ENCODE measurements around the gene ZSCAN29.

ZSCAN29 gene

GRCh38 chr15:43360821-43361220 lies 10.0 kb downstream of the ZSCAN29 start:
- TF ChIP-seq CTBP1 (IDR thresholded peaks at IDR 0.05; ENCODE audit: borderline replicate concordance) (no peak), SUZ12 (IDR thresholded peaks at IDR 0.05) (no peak), L3MBTL2 (conservative IDR thresholded peaks at IDR 0.05) (no peak), BHLHE40 (IDR thresholded peaks at IDR 0.05; ENCODE audit: borderline replicate concordance) (no peak), ZNF384 (IDR thresholded peaks at IDR 0.05) (no peak), SP1 (IDR thresholded peaks at IDR 0.05) (no peak), ELF4 (IDR thresholded peaks at IDR 0.05) (no peak), NFRKB (IDR thresholded peaks at IDR 0.05) (no peak), FOXM1 (IDR thresholded peaks at IDR 0.05; ENCODE audit: borderline replicate concordance) (no peak), PKNOX1 (IDR thresholded peaks at IDR 0.05) (no peak), ARNT (IDR thresholded peaks at IDR 0.05) (no peak), FOXA1 (IDR thresholded peaks at IDR 0.05) (no peak), LEF1 (IDR thresholded peaks at IDR 0.05; ENCODE audit: borderline replicate concordance) (no peak), HDGF (IDR thresholded peaks at IDR 0.05; ENCODE audit: borderline replicate concordance) (no peak), FOXK2 (IDR thresholded peaks at IDR 0.05) (no peak), TARDBP (IDR thresholded peaks at IDR 0.05) (no peak)

GRCh38 chr15:43352693-43353382 lies 18.0 kb downstream of the ZSCAN29 start:
- ChIA-PET POLR2A (interaction anchor here (1.3 kb wide), 1 partner anchor 18 kb away, joined by 3 read pairs; the partner anchor contains the start of genes TUBGCP4 and ZSCAN29), CTCF (interaction anchor here (0.6 kb wide), 1 partner anchor 149 kb away, joined by 3 read pairs; no protein-coding TSS in a partner anchor)
- DNase-seq (ENCODE audit: extremely low spot score): no peak
- TF ChIP-seq BHLHE40 (IDR thresholded peaks at IDR 0.05; ENCODE audit: borderline replicate concordance): no peak
- no peak for TF ChIP-seq NFRKB (IDR thresholded peaks at IDR 0.05)
- no peak for TF ChIP-seq HDGF (IDR thresholded peaks at IDR 0.05; ENCODE audit: borderline replicate concordance)
- TF ChIP-seq CTBP1 (IDR thresholded peaks at IDR 0.05; ENCODE audit: borderline replicate concordance): no peak
- TF ChIP-seq ZNF384 (IDR thresholded peaks at IDR 0.05): no peak
- TF ChIP-seq SUZ12 (IDR thresholded peaks at IDR 0.05): no peak
- TF ChIP-seq LEF1 (IDR thresholded peaks at IDR 0.05; ENCODE audit: borderline replicate concordance): no peak
- no peak for TF ChIP-seq PKNOX1 (IDR thresholded peaks at IDR 0.05)
- TF ChIP-seq L3MBTL2 (conservative IDR thresholded peaks at IDR 0.05): no peak
- TF ChIP-seq FOXA1 (IDR thresholded peaks at IDR 0.05): no peak
- no peak for TF ChIP-seq TARDBP (IDR thresholded peaks at IDR 0.05)
- TF ChIP-seq FOXM1 (IDR thresholded peaks at IDR 0.05; ENCODE audit: borderline replicate concordance): no peak
- TF ChIP-seq ARNT (IDR thresholded peaks at IDR 0.05): no peak
- no peak for TF ChIP-seq FOXK2 (IDR thresholded peaks at IDR 0.05)
- TF ChIP-seq SP1 (IDR thresholded peaks at IDR 0.05): no peak
- no peak for TF ChIP-seq ELF4 (IDR thresholded peaks at IDR 0.05)

More at GRCh38 chr15:43360821-43361220, 10.0 kb downstream of the ZSCAN29 start:
- ChIA-PET CTCF (no interaction called here), POLR2A (no interaction called here)
- DNase-seq (ENCODE audit: extremely low spot score): no peak

GRCh38 chr15:43347114-43347513 lies 23.7 kb downstream of the ZSCAN29 start:
- ChIA-PET POLR2A (no interaction called here), CTCF (interaction anchor here (0.6 kb wide), 1 partner anchor 68 kb away, joined by 3 read pairs; no protein-coding TSS in a partner anchor)
- TF ChIP-seq L3MBTL2 (conservative IDR thresholded peaks at IDR 0.05) (no peak), PKNOX1 (IDR thresholded peaks at IDR 0.05) (no peak), TARDBP (IDR thresholded peaks at IDR 0.05) (no peak), NFRKB (IDR thresholded peaks at IDR 0.05) (no peak), SP1 (IDR thresholded peaks at IDR 0.05) (no peak), FOXK2 (IDR thresholded peaks at IDR 0.05) (no peak), ARNT (IDR thresholded peaks at IDR 0.05) (no peak)
- DNase-seq (ENCODE audit: extremely low spot score): no peak

GRCh38 chr15:43346305-43346704 lies 24.5 kb downstream of the ZSCAN29 start:
- DNase-seq (ENCODE audit: extremely low spot score): no peak
- POLR2A ChIA-PET: no interaction called here
- CTCF ChIA-PET: interaction anchor here (0.6 kb wide), 1 partner anchor 69 kb away, joined by 3 read pairs; no protein-coding TSS in a partner anchor
- no peak for TF ChIP-seq ZNF384 (IDR thresholded peaks at IDR 0.05)
- TF ChIP-seq SUZ12 (IDR thresholded peaks at IDR 0.05): no peak

GRCh38 chr15:43330780-43331087 lies 40.1 kb downstream of the ZSCAN29 start:
- CTCF ChIA-PET: no interaction called here
- POLR2A ChIA-PET: interaction anchor here (0.9 kb wide), 1 partner anchor 19 kb away, joined by 4 read pairs; no protein-coding TSS in a partner anchor
- no peak for TF ChIP-seq ELF4 (IDR thresholded peaks at IDR 0.05)
- TF ChIP-seq NFRKB (IDR thresholded peaks at IDR 0.05): no peak
- no peak for TF ChIP-seq BHLHE40 (IDR thresholded peaks at IDR 0.05; ENCODE audit: borderline replicate concordance)
- TF ChIP-seq FOXM1 (IDR thresholded peaks at IDR 0.05; ENCODE audit: borderline replicate concordance): no peak
- TF ChIP-seq CTBP1 (IDR thresholded peaks at IDR 0.05; ENCODE audit: borderline replicate concordance): no peak
- no peak for TF ChIP-seq ZNF384 (IDR thresholded peaks at IDR 0.05)
- no peak for TF ChIP-seq LEF1 (IDR thresholded peaks at IDR 0.05; ENCODE audit: borderline replicate concordance)
- no peak for TF ChIP-seq SUZ12 (IDR thresholded peaks at IDR 0.05)
- no peak for TF ChIP-seq HDGF (IDR thresholded peaks at IDR 0.05; ENCODE audit: borderline replicate concordance)
- TF ChIP-seq PKNOX1 (IDR thresholded peaks at IDR 0.05): no peak
- TF ChIP-seq ARNT (IDR thresholded peaks at IDR 0.05): no peak
- no peak for TF ChIP-seq FOXA1 (IDR thresholded peaks at IDR 0.05)
- TF ChIP-seq TARDBP (IDR thresholded peaks at IDR 0.05): no peak
- DNase-seq (ENCODE audit: extremely low spot score): no peak

Data from HEK293T (cell line).